Rectal smooth muscle tissue (tissue), 1 donor: Measurements from ENCODE around the gene CCP110.

Experiments
- H3K27ac ChIP-seq: one replicate; pipeline ENCODE4 v1.7.0; 2013; ENCODE audit warnings: low read depth, low read length, inconsistent platforms
- H3K27me3 ChIP-seq: one replicate; pipeline ENCODE4 v1.7.0; 2013; ENCODE audit warnings: low read length; ENCODE audit not compliant: control insufficient read depth, insufficient read depth
- H3K36me3 ChIP-seq: one replicate; pipeline ENCODE4 v1.7.0; 2013; ENCODE audit warnings: low read length; ENCODE audit not compliant: control insufficient read depth, insufficient read depth
- H3K4me1 ChIP-seq: one replicate; pipeline ENCODE4 v1.7.0; 2013; ENCODE audit warnings: low read length; ENCODE audit not compliant: control insufficient read depth, insufficient read depth
- H3K4me3 ChIP-seq: one replicate; pipeline ENCODE4 v1.7.0; 2013; ENCODE audit warnings: low read length
- H3K9ac ChIP-seq: one replicate; pipeline ENCODE4 v1.7.0; 2013; ENCODE audit warnings: low read length

Gene CCP110

DNA sequence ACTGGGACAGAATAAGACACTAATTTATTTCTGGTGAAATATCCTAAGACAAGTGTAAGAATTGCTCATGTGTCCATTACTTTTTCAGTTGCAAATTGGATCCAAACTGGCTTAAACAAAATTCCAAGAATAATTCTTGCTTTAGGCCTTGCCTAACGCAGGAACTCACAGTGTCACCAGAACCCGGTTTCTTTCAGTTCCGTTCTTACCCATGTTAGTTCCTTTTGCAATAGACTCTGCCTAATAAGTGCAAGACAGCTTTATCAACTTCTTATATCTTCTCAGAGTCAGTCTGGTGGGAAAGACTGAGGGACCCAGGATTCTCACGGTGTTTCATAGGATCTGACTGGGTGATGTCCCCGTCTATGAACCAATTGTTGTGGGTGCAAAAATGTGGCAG, 26.6 kb upstream of the CCP110 start:
- H3K9ac ChIP-seq: no peak overlapping the region
- no peak overlapping the region for H3K27ac ChIP-seq
- no peak overlapping the region for H3K4me3 ChIP-seq
- H3K36me3 ChIP-seq: peaks cover 12% of the 10 kb centered on the region
- H3K27me3 ChIP-seq: no peaks in the 10 kb centered on the region
- no peaks in the 10 kb centered on the region for H3K4me1 ChIP-seq

GRCh38 chr16:19499006-19499405, 24.7 kb upstream of the CCP110 start:
- Histone ChIP-seq H3K9ac (no peak overlapping the region), H3K4me1 (no peaks in the 10 kb centered on the region), H3K27me3 (no peaks in the 10 kb centered on the region), H3K27ac (no peak overlapping the region), H3K4me3 (no peak overlapping the region), H3K36me3 (peaks cover 20% of the 10 kb centered on the region)

DNA sequence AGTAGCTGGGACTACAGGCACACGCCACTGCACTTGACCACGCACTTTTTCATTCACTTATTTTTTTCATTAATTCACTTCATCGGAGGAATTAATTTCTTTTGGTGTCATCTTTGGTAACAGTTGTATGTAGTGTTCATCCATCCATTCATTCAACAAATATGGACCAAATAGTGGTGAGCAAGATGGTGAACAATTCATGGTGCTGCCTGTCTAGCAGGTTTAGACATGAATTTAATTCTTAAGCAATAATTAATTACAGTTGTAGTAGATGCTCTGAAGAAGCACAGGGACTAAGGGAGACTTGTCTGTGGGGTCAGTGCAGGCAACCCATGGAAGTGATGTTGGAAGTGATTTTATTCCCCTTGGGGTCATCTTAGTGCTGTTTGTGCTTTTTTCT, 24.3 kb upstream of the CCP110 start:
- Histone ChIP-seq H3K4me3 (no peak overlapping the region), H3K4me1 (no peaks in the 10 kb centered on the region), H3K9ac (no peak overlapping the region), H3K36me3 (peaks cover 24% of the 10 kb centered on the region), H3K27me3 (no peaks in the 10 kb centered on the region), H3K27ac (no peak overlapping the region)

GRCh38 chr16:19502395-19503131, 21.2 kb upstream of the CCP110 start:
- H3K36me3 ChIP-seq: peaks cover 21% of the 10 kb centered on the region
- no peaks in the 10 kb centered on the region for H3K27me3 ChIP-seq
- H3K27ac ChIP-seq: no peak overlapping the region
- H3K9ac ChIP-seq: no peak overlapping the region
- H3K4me1 ChIP-seq: no peaks in the 10 kb centered on the region
- no peak overlapping the region for H3K4me3 ChIP-seq

GRCh38 chr16:19503461-19504075, 20.2 kb upstream of the CCP110 start:
- H3K27me3 ChIP-seq: no peaks in the 10 kb centered on the region
- H3K9ac ChIP-seq: no peak overlapping the region
- H3K4me3 ChIP-seq: no peak overlapping the region
- peaks cover 20% of the 10 kb centered on the region for H3K36me3 ChIP-seq
- no peaks in the 10 kb centered on the region for H3K4me1 ChIP-seq
- no peak overlapping the region for H3K27ac ChIP-seq

DNA sequence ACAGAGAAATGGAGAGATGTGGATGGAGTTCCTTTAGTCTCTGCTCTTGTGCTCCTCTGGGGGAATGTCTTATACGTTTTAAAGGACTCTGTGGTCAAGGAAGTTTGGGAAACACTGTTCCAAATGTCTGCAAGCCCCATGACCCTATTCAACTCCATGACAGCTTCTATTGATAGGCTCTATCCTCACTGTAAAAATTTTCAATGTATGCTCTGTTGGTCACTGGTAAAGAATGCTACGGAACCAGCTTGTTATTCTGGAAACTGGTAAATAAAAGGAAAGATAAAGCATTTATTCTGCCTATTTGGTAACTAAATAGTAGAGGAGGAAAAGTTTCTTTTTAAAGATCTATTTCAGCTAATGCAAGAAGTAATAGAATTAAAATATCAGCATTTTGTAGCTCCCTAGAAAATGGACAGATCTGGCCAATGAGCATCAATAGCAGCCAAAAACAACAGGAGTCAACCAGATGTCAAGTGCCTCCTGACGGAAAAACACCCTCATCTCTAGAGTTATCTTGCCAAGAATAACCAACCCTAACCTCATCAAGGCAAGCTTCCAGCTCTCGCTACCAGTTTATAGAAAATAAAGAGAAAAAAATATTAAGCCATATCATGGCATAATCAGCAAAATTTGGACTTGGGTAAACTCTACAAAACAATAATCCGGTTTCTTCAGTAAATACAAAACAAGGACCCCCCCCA, 18.0 kb upstream of the CCP110 start:
- Histone ChIP-seq H3K4me3 (no peak overlapping the region), H3K9ac (no peak overlapping the region), H3K27me3 (no peaks in the 10 kb centered on the region), H3K27ac (no peak overlapping the region), H3K36me3 (peaks cover 20% of the 10 kb centered on the region), H3K4me1 (no peaks in the 10 kb centered on the region)

DNA sequence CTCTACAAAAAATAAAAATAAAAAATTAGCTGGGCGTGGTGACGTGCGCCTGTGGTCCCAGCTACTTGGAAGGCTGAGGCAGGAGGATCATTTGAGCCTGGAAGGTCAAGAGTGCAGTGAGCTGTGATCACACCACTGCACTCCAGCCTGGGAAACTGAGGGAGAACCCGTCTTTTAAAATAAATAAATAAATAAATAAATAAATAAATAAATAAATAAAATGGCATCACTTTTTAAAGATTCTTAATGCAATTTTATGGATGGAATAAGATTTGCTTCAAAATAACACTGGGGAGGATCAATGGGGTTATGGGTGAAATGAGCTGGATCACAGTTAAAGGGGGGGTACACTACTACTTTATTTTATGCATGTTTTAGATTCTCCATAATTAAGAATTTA, 16.8 kb upstream of the CCP110 start:
- H3K36me3 ChIP-seq: peaks cover 18% of the 10 kb centered on the region
- no peak overlapping the region for H3K4me3 ChIP-seq
- H3K9ac ChIP-seq: no peak overlapping the region
- H3K27me3 ChIP-seq: no peaks in the 10 kb centered on the region
- no peaks in the 10 kb centered on the region for H3K4me1 ChIP-seq
- no peak overlapping the region for H3K27ac ChIP-seq

- Histone ChIP-seq H3K9ac (no peak overlapping the region), H3K27ac (no peak overlapping the region), H3K4me3 (no peak overlapping the region), H3K4me1 (no peaks in the 10 kb centered on the region), H3K36me3 (peaks cover 18% of the 10 kb centered on the region), H3K27me3 (no peaks in the 10 kb centered on the region)
Observed at GRCh38 chr16:19507867-19508266, 15.9 kb upstream of the CCP110 start.

DNA sequence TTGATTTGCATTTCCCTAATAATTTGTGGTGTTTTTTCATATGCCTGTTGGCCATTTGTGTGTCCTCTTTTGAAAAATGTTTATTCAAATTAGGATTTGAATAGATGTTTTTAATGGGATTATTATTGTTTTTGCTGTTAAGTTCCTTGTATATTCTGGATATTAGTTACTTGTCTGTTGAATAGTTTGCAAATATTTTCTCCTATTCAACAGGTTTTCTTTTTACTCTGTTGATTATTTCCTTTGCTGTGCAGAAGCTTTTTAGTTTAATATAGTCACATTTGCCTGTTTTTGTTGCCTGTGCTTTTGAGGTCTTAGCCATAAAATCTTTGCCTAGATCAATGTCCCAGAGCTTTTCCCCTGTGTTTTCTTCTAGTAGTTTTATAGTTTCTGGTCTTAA, 11.4 kb upstream of the CCP110 start:
- no peak overlapping the region for H3K27ac ChIP-seq
- H3K4me3 ChIP-seq: no peak overlapping the region
- H3K36me3 ChIP-seq: peaks cover 8% of the 10 kb centered on the region

GRCh38 chr16:19513377-19514053, 10.2 kb upstream of the CCP110 start:
- no peak overlapping the region for H3K27ac ChIP-seq
- no peak overlapping the region for H3K9ac ChIP-seq
- no peak overlapping the region for H3K4me3 ChIP-seq
- H3K36me3 ChIP-seq: peaks cover 8% of the 10 kb centered on the region
- H3K4me1 ChIP-seq: no peaks in the 10 kb centered on the region
- no peaks in the 10 kb centered on the region for H3K27me3 ChIP-seq

More for the DNA sequence above, 11.4 kb upstream of the CCP110 start:
- H3K27me3 ChIP-seq: no peaks in the 10 kb centered on the region
- H3K9ac ChIP-seq: no peak overlapping the region
- H3K4me1 ChIP-seq: no peaks in the 10 kb centered on the region

DNA sequence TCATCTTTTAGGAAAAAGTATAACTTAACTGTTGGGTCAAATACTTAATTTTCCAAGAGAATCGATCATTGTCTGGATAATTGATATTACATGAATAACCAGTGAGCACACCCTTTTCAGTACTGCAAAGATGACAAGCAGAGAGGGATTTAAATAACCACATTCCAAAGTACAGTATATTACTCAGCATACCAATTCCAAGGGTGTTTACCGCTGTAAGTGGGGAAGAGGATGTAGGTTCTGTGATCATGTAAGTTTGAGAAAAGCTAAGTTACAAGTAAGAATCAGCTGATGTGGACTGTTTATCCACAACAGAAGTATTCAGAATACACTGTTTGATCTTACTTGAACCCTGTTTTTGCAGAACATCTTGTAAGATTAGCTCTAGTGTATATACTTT, 8.0 kb upstream of the CCP110 start:
- no peak overlapping the region for H3K27ac ChIP-seq
- no peak overlapping the region for H3K9ac ChIP-seq
- H3K4me1 ChIP-seq: peaks cover 2% of the 10 kb centered on the region
- no peaks in the 10 kb centered on the region for H3K27me3 ChIP-seq
- peaks cover 6% of the 10 kb centered on the region for H3K36me3 ChIP-seq
- H3K4me3 ChIP-seq: no peak overlapping the region

GRCh38 chr16:19517424-19518089, 6.2 kb upstream of the CCP110 start:
- Histone ChIP-seq H3K36me3 (peaks cover 3% of the 10 kb centered on the region), H3K27me3 (no peaks in the 10 kb centered on the region), H3K4me1 (peaks cover 3% of the 10 kb centered on the region), H3K4me3 (no peak overlapping the region), H3K9ac (no peak overlapping the region), H3K27ac (no peak overlapping the region)
